Parathyroid adenoma (tissue), 2 donors: ENCODE measurements around the gene GFI1.
A peak's percentile ranks its signal among the peaks of the same experiment; 100 is the strongest.

Experiments
- H2AFZ ChIP-seq: fragments of 300-600 bp; sonication (generic); one replicate; pipeline ENCODE4 v1.7.0; 2017; ENCODE audit warnings: antibody characterized with exemption, mild to moderate bottlenecking
- H3K27ac ChIP-seq: fragments of 300-600 bp; sonication (generic); one replicate; pipeline ENCODE4 v1.7.0; 2017
- H3K27me3 ChIP-seq: fragments of 300-600 bp; sonication (generic); one replicate; pipeline ENCODE4 v1.7.0; 2017; ENCODE audit warnings: low read length; ENCODE audit not compliant: control insufficient read depth, insufficient read depth
- H3K36me3 ChIP-seq: fragments of 300-600 bp; sonication (generic); one replicate; pipeline ENCODE4 v1.7.0; 2017; ENCODE audit warnings: low read length; ENCODE audit not compliant: control insufficient read depth, insufficient read depth
- H3K4me1 ChIP-seq: fragments of 300-600 bp; sonication (generic); one replicate; pipeline ENCODE4 v1.7.0; 2017; ENCODE audit warnings: control low read depth
- H3K4me2 ChIP-seq: fragments of 300-600 bp; sonication (generic); one replicate; pipeline ENCODE4 v1.7.0; 2017; ENCODE audit warnings: low read length
- H3K4me3 ChIP-seq: fragments of 300-600 bp; sonication (generic); one replicate; pipeline ENCODE4 v1.7.0; 2017; ENCODE audit warnings: low read depth, low read length
- H3K79me2 ChIP-seq: fragments of 300-600 bp; sonication (generic); one replicate; pipeline ENCODE4 v1.7.0; 2017; ENCODE audit warnings: control low read depth
- H3K9ac ChIP-seq: fragments of 300-600 bp; sonication (generic); one replicate; pipeline ENCODE4 v1.7.0; 2017; ENCODE audit warnings: mild to moderate bottlenecking
- H3K9me3 ChIP-seq: fragments of 300-600 bp; sonication (generic); one replicate; pipeline ENCODE4 v1.7.0; 2017; ENCODE audit warnings: low read length; ENCODE audit not compliant: control insufficient read depth
- CTCF ChIP-seq: fragments of 300-600 bp; sonication (generic); IDR thresholded peaks from one replicate; pipeline ENCODE4 v1.7.0; 2017; ENCODE audit warnings: antibody characterized with exemption, mild to moderate bottlenecking
- donor health status: primary hyperparathyroidism.

GFI1 gene

GRCh38 chr1:92480813-92481598 lies 5.7 kb downstream of the GFI1 start:
- Histone ChIP-seq H3K27me3 (peaks cover 26% of the 10 kb centered on the region), H3K27ac (no peak overlapping the region), H3K79me2 (no peaks in the 10 kb centered on the region), H3K4me1 (no peaks in the 10 kb centered on the region), H3K4me2 (peak overlapping the region; percentile 57), H3K9ac (no peak overlapping the region), H2AFZ (no peak overlapping the region), H3K36me3 (no peaks in the 10 kb centered on the region), H3K4me3 (no peak overlapping the region), H3K9me3 (no peaks in the 10 kb centered on the region)
- no peak for TF ChIP-seq CTCF

GRCh38 chr1:92480200-92480812 lies 6.4 kb downstream of the GFI1 start:
- Histone ChIP-seq H3K27me3 (peaks cover 19% of the 10 kb centered on the region), H3K4me1 (no peaks in the 10 kb centered on the region), H3K36me3 (no peaks in the 10 kb centered on the region), H3K9ac (no peak overlapping the region), H3K79me2 (no peaks in the 10 kb centered on the region), H3K9me3 (no peaks in the 10 kb centered on the region), H3K4me2 (peak overlapping the region; percentile 57), H2AFZ (no peak overlapping the region), H3K4me3 (no peak overlapping the region), H3K27ac (no peak overlapping the region)
- no peak for TF ChIP-seq CTCF

GRCh38 chr1:92479587-92479986 lies 7.1 kb downstream of the GFI1 start:
- H3K4me2 ChIP-seq, result no peak overlapping the region
- peaks cover 15% of the 10 kb centered on the region for H3K27me3 ChIP-seq
- H3K36me3 ChIP-seq, result no peaks in the 10 kb centered on the region
- H3K79me2 ChIP-seq, result no peaks in the 10 kb centered on the region
- no peak overlapping the region for H3K27ac ChIP-seq
- no peak overlapping the region for H3K9ac ChIP-seq
- no peak overlapping the region for H2AFZ ChIP-seq
- H3K4me1 ChIP-seq, result no peaks in the 10 kb centered on the region
- H3K9me3 ChIP-seq, result no peaks in the 10 kb centered on the region
- no peak overlapping the region for H3K4me3 ChIP-seq
- no peak for TF ChIP-seq CTCF

- TF ChIP-seq CTCF, result no peak
- no peaks in the 10 kb centered on the region for H3K9me3 ChIP-seq
- no peak overlapping the region for H3K4me2 ChIP-seq
- no peaks in the 10 kb centered on the region for H3K4me1 ChIP-seq
- no peak overlapping the region for H3K27ac ChIP-seq
- no peak overlapping the region for H2AFZ ChIP-seq
- H3K9ac ChIP-seq, result no peak overlapping the region
- peaks cover 10% of the 10 kb centered on the region for H3K27me3 ChIP-seq
- no peaks in the 10 kb centered on the region for H3K36me3 ChIP-seq
- no peaks in the 10 kb centered on the region for H3K79me2 ChIP-seq
- H3K4me3 ChIP-seq, result no peak overlapping the region
Observed at GRCh38 chr1:92478393-92478792, 8.3 kb downstream of the GFI1 start.
